ENCODE results near the gene ZNF585A. TPM values are rescaled to one million over a fixed set of nuclear protein-coding genes. Genes with fewer than 3 reads are reported as not detected.

ZNF585A gene
- polyA plus RNA-seq, 1 donor, result 8.9 TPM

Other genes with a start within 250 kb of the ZNF585A start
- 12.8 TPM for gene ZNF420, start 94.3 kb downstream of the ZNF585A start, polyA plus RNA-seq (ENCODE audit: insufficient read length)
- gene ZNF585B, start 37.8 kb upstream of the ZNF585A start, polyA plus RNA-seq (ENCODE audit: insufficient read length), result 10.2 TPM
- 12.0 TPM for gene ZNF383, start 45.5 kb upstream of the ZNF585A start, polyA plus RNA-seq (ENCODE audit: insufficient read length)
- 6.2 TPM for gene ZNF527, start 198.4 kb upstream of the ZNF585A start, polyA plus RNA-seq (ENCODE audit: insufficient read length)